Activated CD8-positive, alpha-beta memory T cell treated with anti-CD3 and anti-CD28 coated beads for 24 hours (primary cell): ENCODE data around the gene CDYL2.
"Not testable (repeated sequence)": the region's sequence is repeated elsewhere in the genome, so short reads cannot be mapped to it uniquely, and the experiment has no call there.

Experiments
- DNase-seq: peaks from one replicate; pipeline ENCODE4 v3.0.0-alpha.2; 2020

CDYL2 gene

DNA sequence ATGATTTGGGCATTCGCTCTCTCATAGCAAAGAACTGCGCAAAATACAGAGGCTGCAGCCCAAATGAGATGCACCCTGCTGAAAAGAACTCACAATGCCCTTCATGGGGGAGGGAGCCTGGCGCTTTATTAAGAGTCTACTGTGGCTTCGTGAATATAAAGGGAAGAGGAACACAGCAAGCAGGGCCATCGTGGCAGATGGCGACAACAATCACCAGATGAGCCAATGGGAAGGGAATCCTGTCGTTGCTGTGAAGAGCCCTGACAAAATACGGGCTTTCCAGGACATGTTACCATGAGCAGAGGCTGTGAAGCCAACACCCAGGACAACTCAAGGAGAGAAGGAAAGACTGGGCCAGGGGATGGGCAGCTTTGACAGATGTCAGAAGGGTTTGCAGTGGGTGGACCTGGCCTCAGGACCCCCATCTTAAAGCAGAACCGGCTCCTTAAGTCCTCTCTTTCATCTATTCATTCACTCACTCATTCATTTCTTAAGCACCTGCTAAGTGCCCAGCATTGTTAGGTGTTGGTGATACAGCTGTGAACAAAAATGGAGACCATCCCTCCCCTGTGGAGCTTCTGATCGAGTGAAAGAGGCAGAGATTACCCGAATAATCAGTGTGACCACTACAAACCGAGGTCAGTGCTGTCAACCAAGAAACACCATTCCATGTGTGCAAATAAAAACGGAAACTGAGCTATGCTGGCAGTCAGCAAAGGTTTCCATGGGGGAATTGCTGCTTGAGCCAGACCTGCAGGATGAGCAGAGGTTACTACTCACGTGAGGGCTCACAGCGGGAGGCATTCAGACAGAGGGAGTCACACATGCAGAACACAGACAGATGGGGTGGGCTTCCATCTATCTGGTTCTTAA lies 137.8 kb downstream of the CDYL2 start:
- DNase-seq = no peak

DNA sequence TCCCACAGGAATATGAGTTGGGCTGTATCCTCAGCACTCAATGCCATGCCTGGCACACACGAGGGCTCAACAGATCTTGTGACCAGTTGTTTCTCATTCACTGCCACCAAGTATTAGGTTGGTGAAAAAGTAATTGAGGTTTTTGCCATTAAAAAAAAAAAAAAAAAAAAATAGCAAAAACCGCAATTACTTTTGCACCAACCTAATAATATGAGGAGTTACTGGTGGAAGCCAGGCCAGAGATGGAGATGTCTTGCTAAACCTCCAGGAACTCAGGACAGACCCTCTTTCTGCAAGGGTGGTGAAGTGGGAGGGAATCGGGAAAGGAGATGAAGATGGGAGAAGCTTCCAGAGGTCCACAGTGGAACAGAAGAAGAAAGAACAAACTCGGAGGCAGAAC lies 139.0 kb downstream of the CDYL2 start:
- no peak for DNase-seq

DNA sequence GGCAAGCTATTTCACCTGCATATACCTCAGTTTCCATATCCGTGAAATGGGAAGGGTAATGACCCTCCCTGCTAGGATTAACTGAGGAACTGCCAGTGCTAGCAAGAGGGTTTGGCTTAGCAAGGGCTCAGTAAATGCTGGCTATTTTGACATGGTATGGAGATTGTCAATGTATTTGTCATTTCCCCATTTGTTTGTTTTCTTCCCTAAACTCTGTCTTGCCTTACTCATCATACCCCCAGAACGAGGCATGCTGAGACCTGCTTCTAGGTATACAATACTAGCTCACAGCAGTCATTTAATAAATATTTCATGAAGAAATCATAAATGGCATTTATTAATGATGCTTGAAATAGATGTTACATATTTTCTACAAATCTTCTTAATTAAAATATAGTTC lies 139.6 kb downstream of the CDYL2 start:
- DNase-seq = no peak

DNA sequence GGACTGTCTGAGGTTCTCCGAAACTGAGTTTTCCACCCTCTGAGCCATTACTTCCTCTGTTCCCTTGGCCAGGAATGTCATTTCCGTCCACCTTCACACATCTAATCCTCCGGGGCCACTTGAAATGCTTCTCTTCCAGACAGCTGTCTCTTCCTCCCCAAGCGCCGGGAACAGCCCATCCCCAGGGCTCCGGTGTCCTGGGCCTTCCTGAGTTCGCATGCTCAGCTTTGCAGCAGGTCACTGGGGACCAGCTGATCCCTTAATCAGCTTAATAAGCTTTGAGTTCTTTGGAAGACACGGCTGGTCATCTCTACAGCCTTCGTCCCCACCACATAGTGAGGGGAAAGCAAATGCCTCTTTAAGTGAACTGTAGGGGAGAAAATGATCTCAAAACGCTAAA lies 140.2 kb downstream of the CDYL2 start:
- no peak for DNase-seq

DNA sequence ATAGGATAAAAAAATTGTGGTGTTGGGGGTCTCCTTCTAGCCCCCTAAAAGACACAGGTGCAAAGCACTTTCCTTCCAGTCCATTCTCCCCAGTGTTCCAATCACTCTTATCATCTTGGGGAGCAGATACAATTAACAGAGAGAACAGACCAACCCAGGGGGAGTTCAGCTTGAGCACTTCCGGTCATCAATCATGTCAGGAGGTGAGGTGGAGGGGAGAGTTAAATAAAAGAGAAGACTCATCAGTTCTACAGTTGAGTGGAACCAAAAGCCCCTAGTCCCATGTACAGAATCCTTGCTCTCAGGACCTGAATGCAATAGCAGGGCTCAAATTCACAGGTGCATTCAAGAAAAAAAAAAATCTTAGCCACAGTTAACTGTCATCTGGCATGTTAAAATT lies 141.3 kb downstream of the CDYL2 start:
- DNase-seq = no peak

DNA sequence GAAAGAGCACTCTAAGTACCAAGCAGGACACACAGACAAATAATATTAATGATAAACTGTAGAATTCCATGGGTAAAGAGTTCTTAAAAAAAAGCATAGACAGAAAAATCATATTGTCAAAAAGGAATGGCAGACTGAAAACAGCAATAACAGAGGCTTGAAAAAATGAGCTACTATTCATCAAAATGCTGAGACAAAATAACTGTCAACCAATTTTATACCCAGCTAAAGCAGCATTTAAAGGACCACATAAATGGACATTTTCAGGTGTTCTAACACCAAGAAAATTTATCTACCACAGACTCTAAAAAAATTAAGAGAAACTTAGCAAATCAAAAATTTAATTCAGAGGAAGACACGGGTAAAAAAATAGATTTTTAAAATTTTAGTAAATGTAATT lies 144.5 kb downstream of the CDYL2 start:
- DNase-seq = no peak

DNA sequence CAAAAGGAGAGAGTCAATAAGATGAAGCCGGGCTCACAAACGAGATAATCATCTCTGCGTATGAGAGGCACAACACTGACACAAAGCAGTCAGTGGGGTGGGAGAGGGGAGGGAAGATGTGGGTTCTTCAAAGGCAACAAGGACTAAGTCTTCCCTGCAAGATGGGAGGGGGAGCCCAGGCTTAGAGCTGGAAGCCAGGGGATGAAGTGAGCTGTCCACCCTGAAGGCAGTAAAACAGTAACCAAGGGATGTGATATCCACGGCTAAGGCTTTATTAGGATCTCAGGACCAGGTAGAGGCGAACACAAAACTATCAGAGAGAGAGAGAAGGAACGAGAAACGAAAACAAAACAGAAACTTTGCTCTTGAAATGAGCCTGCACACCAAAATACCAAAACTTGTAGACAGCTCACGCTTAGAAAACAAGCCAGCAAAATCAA lies 147.7 kb downstream of the CDYL2 start:
- DNase-seq = peak; percentile 70

DNA sequence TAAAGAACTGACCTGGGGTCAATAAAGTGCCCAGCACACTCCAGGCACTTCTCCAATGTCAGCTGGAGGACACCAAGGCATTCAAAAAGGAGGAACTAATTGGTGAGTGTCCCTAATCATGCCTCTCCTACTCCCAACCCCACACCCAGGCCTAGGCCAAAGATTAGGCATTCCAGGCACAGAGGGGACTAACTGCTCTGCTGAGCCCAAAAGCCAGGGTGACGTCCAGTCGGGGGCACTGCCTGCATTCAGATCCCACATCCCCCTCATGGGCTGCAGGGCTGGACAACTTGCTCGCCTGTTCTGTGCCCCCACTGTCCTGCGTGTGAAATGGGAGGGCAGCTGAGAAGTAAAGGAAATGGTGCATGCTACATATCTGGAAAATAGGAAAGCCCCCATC lies 148.2 kb downstream of the CDYL2 start:
- no peak for DNase-seq

DNA sequence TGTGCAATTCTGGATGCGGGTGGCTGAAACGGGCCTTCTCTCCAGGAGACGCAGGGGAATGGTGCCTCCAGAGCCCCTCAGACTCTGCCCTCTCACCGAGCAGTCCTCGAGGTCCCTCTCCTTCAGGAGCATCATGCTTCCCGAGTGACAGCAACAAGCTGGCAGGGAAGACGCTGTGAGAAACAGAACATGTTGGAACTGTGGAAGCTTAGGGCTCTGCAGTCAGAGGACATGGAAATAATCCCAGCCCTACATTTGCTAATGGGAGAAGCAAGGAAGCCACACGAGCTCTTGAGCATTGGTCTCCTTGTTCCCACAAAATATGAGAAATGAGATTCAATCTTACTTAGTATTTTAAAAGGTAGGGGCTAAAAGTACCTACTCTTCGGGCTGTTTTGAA lies 148.6 kb downstream of the CDYL2 start:
- DNase-seq = no peak

DNA sequence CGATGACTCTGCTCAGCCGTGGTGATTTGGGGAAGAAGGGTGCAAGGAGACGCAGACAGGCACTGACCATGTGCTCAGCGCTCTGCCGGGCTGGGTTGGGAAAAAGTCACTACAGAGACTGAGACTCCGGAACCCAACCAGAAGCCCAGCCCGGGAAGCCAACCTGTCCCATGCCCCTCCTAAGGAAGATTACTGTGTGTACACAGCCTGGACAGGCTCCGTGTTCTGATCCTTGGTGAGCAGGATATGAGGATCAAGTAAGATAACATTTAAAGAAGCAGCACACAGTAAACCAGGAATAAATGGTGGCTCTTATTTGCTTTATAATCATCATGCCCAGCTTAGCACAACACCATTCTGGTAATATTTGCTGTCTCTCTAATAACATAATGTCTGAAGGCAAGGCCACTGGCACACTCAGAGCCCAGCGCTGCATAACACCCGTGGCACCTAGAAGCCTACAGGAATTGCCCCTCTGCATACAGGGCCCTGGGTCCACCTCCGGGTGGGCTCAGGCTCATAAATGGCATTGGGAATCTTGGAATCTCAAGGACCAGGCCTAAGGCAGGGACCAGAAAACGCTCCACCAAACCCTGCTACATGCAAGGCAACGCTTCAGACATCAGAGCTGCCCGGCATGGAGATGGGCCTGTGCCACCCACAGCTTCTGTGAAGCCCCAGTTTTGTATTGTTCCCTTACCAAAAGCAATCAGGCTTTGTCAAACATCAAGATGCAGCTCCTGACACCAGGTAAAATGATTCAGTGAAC lies 150.1 kb downstream of the CDYL2 start:
- no peak for DNase-seq

DNA sequence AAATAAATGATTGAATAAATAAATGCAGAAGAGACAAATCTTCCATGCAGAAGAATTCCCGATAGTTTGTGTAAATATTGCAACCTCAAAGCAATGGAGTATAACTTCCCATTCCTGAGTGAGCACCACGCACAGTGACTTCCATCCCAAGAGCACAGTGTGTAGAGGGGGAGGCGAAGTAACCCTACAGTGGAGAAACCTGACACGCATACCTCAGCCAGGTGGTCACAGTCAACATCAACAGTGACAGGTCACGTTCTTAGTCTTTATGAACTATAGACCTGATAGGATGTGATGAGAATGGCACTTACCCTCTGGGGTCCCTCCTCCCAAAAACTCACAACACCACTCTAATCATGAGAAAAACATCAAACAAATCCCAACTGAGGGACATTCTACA lies 152.0 kb downstream of the CDYL2 start:
- DNase-seq = no peak

DNA sequence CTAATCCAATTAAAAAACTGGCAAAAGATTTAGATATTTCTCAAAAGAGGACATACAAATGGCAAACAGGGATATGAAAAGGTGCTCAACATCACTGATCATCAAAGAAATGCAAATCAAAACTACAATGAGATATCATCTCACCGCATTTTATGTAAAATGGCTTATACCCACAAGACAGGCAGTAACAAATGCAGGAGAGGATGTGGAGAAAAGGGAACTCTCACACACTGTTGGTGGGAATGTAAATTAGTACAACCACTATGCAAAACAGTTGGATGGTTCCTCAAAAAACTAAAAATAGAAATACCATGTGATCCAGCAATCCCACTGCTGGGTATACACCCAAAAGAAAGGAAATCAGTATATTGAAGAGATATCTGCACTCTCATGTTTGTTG lies 154.1 kb downstream of the CDYL2 start:
- DNase-seq = not testable (repeated sequence)

DNA sequence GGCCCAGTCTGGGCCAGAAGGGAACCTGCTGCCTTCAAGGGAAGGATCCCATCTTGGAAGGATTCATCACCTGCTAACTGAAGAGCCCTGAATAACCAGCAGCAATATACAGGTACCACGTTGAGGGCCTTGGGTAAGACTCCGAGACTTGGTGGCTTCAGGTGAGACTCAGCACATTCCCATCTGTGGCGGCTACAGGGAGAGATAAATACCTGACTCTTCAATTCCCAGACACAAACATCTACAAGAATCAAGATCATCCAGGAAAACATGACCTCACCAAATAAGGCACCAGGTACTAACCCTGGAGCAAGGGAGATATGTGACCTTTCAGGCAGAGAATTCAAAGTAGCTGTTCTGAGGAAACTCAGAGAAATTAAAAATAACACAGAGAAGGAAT lies 164.1 kb downstream of the CDYL2 start:
- no peak for DNase-seq

DNA sequence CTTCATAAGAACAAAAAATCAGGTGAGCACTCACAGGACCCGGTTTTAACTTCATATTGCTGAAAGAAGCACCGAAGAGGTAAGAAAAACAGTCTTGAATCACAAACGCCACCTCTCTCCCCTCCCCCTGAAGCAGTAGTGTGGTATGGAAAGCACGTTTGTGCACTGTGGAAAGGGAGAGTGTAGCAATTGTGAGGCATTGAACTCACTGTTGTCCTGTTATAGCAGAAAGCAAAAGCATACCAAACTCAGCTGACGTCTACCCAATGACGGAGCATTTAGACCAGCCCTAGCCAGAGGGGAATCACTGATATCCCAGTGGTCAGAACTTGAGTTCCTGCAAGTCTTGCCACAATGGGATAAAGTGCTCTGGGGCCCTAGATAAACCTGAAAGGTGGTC lies 164.8 kb downstream of the CDYL2 start:
- no peak for DNase-seq

DNA sequence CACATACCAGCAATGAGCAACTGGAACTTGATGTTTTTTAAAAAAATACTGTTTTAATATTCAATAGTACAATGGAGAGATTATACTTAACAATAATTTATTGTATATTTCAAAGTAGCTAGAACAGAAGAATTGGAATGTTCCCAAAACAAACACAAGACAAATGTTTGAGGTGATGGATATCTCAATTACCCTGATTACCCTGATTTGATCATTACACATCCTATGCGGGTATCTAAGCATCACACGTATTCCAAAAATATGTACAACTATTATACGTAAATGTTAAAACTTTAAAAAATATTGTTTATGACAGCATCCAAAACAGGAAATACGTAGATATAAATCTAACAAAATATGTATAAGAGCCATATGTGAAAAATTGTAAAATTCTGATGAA lies 166.8 kb downstream of the CDYL2 start:
- DNase-seq = no peak

DNA sequence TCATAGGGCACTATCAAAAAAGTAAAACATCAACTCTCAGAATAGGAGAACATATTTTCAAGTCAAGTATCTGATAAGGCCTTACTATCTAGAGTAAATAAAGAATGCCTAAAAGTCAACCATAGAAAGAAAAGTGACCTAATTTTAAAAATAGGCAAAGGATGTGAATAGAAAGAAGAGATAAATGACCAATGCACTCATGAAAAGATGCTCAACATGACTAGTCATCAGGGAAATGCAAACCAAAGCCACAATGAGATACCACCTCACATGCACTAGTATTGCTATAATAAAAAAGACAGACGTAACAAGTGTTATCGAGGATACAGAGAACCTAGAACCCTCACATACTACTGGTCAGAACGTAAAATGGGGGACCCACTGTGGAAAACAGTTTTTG lies 172.8 kb downstream of the CDYL2 start:
- DNase-seq = no peak

DNA sequence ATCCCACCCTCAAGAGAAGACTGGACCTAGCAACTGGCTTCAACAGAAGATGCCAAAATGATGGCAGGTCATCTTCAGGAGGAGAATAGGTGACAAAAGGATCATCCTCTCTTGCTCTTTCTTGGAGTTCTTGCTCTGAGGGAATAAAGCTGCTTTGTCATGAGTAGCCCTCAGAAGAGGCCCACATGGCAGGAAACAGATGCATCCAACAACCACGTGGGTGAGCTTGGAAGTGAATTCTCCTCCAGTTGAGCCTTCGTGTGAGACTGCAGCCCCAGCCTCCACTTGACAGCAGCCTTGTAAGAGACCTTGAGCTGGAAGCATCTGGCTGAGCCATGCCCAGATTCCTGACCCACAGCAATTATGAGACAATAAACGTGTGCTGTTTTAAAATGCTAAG lies 176.1 kb downstream of the CDYL2 start:
- DNase-seq = no peak

DNA sequence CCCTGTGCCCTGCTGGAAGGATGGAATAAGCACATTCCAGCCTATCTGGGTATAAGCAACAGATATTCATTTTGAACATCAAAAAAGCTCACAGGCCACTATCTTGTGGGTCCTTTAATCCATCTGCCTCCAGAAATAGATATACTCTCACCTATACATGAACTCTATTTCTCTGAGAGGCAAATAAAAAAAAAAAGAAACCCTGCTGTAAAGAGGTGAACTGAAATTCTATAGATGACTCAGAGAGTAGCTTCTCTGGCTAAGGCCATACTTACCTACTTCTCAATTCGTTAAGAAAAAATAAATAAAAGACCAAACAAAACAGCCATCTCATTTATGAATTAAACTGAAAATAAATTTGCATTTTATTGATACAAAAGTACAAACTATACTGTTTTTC lies 177.3 kb downstream of the CDYL2 start:
- no peak for DNase-seq

DNA sequence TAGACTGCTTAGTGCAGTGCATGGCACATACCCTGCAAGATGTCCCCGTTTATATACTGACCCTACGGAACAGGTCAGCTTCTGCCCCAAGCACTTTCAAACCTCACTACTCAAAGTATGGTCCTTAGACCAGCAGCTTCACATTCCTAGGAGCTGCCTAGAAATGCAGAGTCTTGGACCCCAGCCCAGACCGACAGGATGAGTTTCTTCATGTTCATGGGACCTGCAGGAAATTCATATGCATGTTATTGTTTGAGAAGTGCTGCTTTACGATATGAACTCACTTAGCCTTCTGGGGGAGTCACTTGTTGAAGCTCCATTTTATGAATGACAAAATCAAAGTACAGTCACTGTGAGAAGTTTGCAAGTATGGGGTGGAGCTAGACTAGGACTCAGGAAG lies 181.0 kb downstream of the CDYL2 start:
- no peak for DNase-seq

DNA sequence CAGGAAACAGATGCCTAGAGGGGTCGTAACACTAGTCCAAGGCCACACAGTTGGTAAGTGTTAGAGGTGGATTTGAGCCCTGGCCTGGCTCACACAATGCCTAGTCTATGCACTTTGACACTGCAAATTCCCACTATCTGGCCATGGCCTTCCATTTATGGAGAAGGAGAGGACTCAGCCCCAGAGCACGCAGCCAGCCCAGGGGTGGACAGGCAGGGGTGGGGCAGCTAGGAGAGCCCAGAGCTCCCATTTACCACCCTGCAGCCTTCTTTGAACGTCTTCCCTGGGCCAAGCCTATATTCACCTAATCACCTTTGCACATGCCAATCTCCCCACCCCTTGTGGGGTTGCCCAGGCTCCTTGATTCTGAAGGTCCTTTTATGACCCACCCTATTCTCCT lies 182.4 kb downstream of the CDYL2 start:
- no peak for DNase-seq

DNA sequence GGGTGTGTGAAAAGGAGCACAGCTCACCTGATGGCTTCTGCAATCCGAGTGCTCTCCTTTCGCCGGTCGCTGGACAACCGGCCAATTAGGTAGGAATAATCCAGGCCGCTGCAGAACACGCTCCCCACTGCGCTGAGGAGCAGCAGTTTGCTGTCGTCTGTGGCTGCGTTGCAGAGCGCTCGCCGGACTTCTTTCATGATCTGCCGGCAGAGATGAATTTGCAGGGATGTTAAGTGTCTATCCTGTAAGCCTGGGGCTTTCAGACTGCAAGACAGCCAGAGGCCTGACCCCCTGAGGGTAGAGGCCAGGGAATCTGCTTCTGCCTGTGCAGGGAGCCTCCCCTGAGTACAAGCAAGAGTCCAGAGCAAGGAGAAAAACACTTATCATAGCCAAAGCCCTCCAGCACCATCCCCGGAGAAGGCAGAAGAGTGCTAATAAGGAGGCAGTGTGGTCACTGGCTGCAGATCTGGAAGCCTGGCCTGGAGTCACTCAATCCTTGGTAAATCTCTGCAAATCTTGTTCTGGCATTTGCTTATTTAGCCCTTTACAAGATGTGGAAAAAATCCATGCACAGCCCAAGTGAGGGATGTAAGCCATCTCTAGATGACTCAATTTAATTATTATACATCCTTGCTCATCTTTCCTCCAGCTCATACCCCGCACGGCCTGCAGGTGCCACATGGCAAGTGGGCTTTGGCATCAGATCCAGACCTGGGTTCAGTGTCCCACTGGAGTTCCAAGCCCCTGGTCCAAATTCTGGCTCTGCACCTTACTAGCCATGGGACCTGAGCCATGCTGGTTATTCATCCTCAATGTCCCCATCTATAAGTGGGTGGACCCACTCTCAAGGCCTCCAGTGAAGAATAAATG lies 183.4 kb downstream of the CDYL2 start:
- DNase-seq = no peak

DNA sequence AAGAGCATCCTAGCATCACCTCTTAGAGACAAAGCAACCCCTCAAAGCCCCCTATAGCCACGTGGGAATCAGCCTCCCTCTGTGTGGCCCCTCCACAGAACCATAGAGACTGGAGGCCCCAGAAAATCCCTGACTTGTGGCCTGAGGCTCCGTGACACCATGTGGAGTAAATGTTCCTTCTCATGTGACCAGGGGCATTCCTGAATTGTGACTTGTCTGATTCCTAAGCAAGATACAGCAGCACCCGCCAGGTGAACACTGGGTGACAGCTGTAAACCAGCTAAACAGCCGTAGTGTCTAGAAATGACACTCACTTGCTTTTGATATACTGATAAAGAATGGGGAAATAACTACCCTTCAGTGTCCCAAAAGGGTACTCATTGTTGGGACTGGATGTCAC lies 184.6 kb downstream of the CDYL2 start:
- DNase-seq = no peak

DNA sequence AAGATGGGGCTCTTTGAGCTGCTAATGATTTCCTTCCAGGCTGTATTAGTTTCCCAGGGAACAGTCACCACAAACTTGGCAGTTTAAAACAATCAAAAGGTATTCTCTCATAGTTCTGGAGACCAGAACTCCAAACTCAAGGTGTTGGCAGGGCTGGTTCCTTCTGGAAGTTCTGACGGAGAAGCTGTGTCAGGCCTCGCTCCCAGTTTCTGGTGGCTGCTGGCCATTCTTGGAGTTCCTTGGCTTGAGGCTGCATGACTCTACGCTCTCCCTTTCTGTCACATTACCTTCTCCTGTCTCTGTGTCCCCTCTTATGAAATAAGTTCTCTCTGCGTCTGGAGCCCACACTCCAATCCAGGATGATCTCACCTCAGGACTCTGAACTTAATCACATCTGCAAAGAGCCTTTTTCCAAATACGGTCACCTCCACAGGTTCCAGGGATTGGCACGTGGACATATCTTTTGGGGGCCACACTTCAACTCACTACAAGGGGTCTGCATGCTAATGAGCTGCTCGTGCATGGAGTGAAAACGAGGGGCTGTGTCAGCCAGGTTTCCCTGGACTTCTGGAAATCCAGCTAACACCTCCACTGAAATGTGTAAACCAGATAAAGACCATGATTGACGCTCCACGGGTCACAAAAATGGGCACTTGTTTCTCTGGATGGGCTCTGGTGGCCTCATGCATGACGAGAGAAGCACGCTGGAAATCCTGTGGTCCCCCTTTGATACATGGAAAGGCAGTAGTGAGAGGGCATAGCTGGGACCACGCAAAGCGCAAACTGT lies 185.3 kb downstream of the CDYL2 start:
- no peak for DNase-seq
